ENCODE data around the gene PRLR. TPM values are rescaled to one million over a fixed set of nuclear protein-coding genes. Genes with fewer than 3 reads are reported as not detected.
"Not testable (repeated sequence)": the region's sequence is repeated elsewhere in the genome, so short reads cannot be mapped to it uniquely, and the experiment has no call there.

The PRLR gene
- total RNA-seq, 6 experiments from 2014 or later: 7.4 to 26.8 (median 15.1) TPM

GRCh38 chr5:35103637-35104299 is 126.5 kb downstream of the PRLR start:
- H3K4me3 ChIP-seq: no peak overlapping the region
- intact Hi-C loops (cut with DNase I): no loop called here
- 88% methylated on average over 4 of the region's 5 CpGs for WGBS (ENCODE audit: insufficient coverage, low coverage, low lambda C conversion rate, missing lambda C conversion rate)
- no peaks in the 10 kb centered on the region for H3K27me3 ChIP-seq
- H3K27ac ChIP-seq: no peak overlapping the region
- no peak for TF ChIP-seq POLR2A (IDR thresholded peaks at IDR 0.05)
- TF ChIP-seq, protein P1, sequence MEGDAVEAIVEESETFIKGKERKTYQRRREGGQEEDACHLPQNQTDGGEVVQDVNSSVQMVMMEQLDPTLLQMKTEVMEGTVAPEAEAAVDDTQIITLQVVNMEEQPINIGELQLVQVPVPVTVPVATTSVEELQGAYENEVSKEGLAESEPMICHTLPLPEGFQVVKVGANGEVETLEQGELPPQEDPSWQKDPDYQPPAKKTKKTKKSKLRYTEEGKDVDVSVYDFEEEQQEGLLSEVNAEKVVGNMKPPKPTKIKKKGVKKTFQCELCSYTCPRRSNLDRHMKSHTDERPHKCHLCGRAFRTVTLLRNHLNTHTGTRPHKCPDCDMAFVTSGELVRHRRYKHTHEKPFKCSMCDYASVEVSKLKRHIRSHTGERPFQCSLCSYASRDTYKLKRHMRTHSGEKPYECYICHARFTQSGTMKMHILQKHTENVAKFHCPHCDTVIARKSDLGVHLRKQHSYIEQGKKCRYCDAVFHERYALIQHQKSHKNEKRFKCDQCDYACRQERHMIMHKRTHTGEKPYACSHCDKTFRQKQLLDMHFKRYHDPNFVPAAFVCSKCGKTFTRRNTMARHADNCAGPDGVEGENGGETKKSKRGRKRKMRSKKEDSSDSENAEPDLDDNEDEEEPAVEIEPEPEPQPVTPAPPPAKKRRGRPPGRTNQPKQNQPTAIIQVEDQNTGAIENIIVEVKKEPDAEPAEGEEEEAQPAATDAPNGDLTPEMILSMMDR (IDR thresholded peaks at IDR 0.05): no peak
- DNase-seq (no peak), ATAC-seq (no peak)
- H3K4me1 ChIP-seq: peaks cover 0 to under 1% (median 0%) of the 10 kb centered on the region in 4 donors
- H3K36me3 ChIP-seq: no peaks in the 10 kb centered on the region
- H3K9me3 ChIP-seq: no peaks in the 10 kb centered on the region

- ATAC-seq; DNase-seq; H3K27me3 ChIP-seq; H3K4me3 ChIP-seq; H3K9me3 ChIP-seq; H3K36me3 ChIP-seq; H3K27ac ChIP-seq; intact Hi-C loops (cut with DNase I): not testable (repeated sequence)
- WGBS (ENCODE audit: insufficient coverage, low coverage, low lambda C conversion rate, missing lambda C conversion rate): 67% methylated on average over 9 of the region's 9 CpGs
- peaks cover 0 to 12% (median 2%) of the 10 kb centered on the region in 4 donors for H3K4me1 ChIP-seq
Observed at GRCh38 chr5:35101720-35102119, 128.6 kb downstream of the PRLR start.

DNA sequence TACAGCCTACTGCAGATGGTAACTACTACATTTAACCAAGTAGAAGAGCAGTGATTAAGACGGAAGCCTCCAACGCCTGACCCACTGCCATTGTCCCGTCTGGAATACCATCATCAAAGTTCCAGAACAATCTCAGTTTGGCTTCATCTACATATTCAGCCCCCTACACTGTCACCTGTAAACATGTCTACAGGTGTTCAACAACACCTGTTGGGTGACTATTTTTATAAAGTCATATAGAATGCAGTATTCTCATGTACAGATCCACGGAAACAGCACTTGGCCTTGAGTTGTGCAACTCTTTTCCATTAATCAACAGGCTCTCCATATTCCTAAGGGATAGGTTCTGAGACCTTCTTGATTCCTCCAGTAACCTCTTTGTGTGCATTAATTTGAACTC is 129.3 kb downstream of the PRLR start:
- no peak for DNase-seq
- no peaks in the 10 kb centered on the region for H3K36me3 ChIP-seq
- TF ChIP-seq POLR2A (IDR thresholded peaks at IDR 0.05): no peak
- TF ChIP-seq, protein P1 (IDR thresholded peaks at IDR 0.05): no peak
- H3K4me1 ChIP-seq: peaks cover 0 to 13% (median 2%) of the 10 kb centered on the region in 4 donors
- H3K9me3 ChIP-seq: no peaks in the 10 kb centered on the region
- intact Hi-C loops (cut with DNase I): no loop called here
- H3K27me3 ChIP-seq: no peaks in the 10 kb centered on the region
- H3K4me3 ChIP-seq: no peak overlapping the region
- no peak overlapping the region for H3K27ac ChIP-seq
- 85% methylated on average over 2 of the region's 4 CpGs for WGBS (ENCODE audit: insufficient coverage, low coverage, low lambda C conversion rate, missing lambda C conversion rate)
- ATAC-seq: no peak

DNA sequence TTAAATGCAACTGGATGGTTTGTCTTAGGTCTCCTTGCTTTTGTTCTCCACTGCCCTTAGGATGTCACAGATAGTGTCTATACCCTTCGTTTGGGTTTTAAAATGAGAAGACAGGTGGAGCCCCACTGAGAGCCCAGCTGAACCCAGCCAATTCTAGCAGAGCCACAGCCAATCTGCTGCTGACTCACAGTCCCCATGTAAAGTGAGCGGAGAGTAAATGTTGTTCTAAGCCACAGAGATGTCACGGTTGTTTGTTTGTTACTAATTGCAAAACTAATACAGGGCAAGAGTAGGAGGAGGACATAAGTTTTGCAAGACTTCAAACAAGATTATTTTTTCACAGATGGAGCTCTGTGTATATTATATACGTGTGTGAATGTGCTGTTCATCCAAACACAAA is 132.1 kb downstream of the PRLR start:
- intact Hi-C loops (cut with DNase I): loop anchor here (10.0 kb wide), 1 partner anchor 87 kb away; no protein-coding TSS in a partner anchor
- no peak for DNase-seq
- peaks cover 0 to 31% (median 4%) of the 10 kb centered on the region in 4 donors for H3K4me1 ChIP-seq
- H3K36me3 ChIP-seq: no peaks in the 10 kb centered on the region
- no peak overlapping the region for H3K4me3 ChIP-seq
- WGBS (ENCODE audit: insufficient coverage, low coverage, low lambda C conversion rate, missing lambda C conversion rate): 20% methylated on average over 4 of the region's 4 CpGs
- H3K27me3 ChIP-seq: no peaks in the 10 kb centered on the region
- peak; percentile 89 to 92 (median 90) for ATAC-seq
- H3K27ac ChIP-seq: peak overlapping the region in 1 of 3 donors; percentile 53
- TF ChIP-seq, protein P1 (IDR thresholded peaks at IDR 0.05): no peak
- no peak for TF ChIP-seq POLR2A (IDR thresholded peaks at IDR 0.05)
- H3K9me3 ChIP-seq: no peaks in the 10 kb centered on the region

- ATAC-seq (no peak), DNase-seq (no peak)
- TF ChIP-seq POLR2A (IDR thresholded peaks at IDR 0.05): no peak
- TF ChIP-seq, protein P1 (IDR thresholded peaks at IDR 0.05): no peak
- intact Hi-C loops (cut with DNase I): loop anchor here (10.0 kb wide), 1 partner anchor 88 kb away; no protein-coding TSS in a partner anchor
- no peaks in the 10 kb centered on the region for H3K9me3 ChIP-seq
- WGBS (ENCODE audit: insufficient coverage, low coverage, low lambda C conversion rate, missing lambda C conversion rate): 80% methylated on average over 1 of the region's 1 CpG
- H3K27me3 ChIP-seq: no peaks in the 10 kb centered on the region
- peaks cover 0 to 31% (median 4%) of the 10 kb centered on the region in 4 donors for H3K4me1 ChIP-seq
- no peaks in the 10 kb centered on the region for H3K36me3 ChIP-seq
- H3K4me3 ChIP-seq: no peak overlapping the region
- no peak overlapping the region for H3K27ac ChIP-seq
Observed at GRCh38 chr5:35096932-35097331, 133.4 kb downstream of the PRLR start.

Data from right lobe of liver (tissue), 6 donors.